HG02678 (cell line): Measurements from ENCODE around the gene TMEM255B.

ENCODE experiments used
- ATAC-seq: cut with Tn5 transposase; IDR thresholded peaks from one replicate; pipeline ENCODE4 v1.9.1; 2021; ENCODE audit warnings: mild to moderate bottlenecking, moderate library complexity; ENCODE audit not compliant: unreplicated experiment

Gene TMEM255B

GRCh38 chr13:113766035-113766800 lies 7.2 kb downstream of the TMEM255B start:
- ATAC-seq, result no peak

DNA sequence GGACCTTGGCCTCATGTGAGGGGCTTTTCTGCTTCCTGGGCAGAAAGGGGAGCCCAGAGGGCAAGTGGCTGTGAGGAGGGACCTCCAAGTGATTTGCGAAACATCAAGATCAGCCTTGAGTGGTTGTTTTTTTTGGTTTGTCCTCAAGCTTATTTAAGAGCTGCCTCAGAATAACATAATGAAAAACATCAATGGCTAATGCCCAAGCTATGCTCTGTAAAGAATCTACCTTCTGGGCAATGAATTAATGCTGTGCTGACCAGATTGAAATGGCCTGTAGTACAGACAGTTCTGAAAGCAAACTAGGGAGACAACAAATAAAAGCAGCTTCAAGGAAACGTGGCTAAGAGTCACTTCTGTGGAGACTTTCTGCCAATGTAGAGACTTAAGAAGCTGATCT lies 8.3 kb downstream of the TMEM255B start:
- no peak for ATAC-seq

DNA sequence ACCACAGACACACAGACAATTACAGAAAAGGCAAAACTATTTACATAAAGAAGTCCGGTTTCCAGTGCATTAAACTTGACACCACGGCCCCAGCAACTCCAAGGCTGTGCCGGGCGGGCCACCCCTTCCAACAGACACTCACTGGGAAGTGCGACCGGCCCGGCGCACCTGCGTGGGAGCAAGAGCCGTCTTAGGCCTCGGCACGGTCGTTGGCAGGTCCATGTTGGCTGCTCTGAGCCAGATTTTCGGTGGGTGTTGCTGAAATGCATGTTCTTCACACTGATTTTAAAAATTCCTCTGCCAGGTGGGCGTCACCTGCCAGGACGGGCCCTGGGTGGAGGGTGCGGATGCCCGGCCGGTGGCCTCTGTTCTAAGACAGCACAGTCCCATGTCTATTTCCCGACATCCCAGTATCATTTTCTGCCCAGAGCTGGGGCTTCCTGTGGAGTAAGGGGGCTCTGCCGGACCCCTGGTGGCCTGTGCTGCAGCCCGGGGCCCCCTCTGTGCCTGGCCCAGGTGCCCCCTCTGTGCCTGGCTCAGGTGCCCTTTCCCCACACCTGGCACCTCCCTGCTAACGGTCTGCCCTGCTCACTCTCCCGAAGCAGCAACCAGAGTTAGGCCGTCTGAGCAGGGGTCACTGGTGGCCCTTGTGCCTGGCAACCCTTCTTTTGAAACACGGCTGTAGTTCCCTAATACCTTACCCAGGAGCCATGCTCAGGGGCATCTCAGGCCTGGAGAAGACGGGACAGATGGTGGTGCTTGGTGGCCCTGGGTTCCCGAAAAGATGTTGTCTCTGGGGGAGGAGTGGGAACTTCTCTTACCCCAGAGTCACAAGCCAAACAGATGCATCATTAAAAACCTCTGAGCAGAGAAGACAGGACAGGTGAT lies 9.2 kb downstream of the TMEM255B start:
- no peak for ATAC-seq

DNA sequence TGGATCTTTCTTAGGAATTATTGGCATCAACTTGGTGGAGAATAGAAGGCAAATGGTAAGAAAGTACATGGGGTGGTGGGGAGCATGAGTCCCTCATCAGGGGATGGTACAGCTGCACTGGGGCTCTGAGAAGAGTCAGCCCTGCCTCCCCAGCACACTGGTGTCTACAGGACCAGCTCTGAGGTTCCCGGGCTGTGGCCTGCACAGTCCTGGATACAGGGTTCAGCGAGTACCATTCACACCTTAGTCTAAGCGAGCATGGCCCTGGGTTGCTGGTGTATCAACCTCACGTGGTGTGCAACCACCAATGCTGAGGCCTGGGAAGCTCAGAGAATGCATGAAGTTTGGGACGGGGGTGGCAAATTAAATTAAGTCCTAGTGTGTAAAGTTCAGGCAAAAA lies 10.1 kb downstream of the TMEM255B start:
- ATAC-seq, result no peak

DNA sequence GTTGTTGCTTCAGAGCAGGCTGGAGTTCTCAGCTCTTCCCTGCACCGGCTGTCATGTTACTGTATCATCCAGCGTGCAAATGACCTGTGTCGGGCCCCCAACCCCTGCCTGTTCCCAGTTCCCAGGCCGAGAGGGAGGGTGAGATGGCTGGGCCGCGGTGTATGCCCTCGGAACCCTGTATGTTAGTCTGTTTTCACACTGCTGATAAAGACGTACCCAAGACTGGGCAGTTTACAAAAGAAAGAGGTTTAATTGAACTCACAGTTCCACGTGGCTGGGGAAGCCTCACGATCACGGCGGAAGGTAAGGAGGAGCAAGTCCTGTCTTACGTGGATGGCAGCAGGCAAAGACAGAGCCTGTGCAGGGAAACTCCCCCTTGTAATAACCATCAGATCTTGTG lies 10.9 kb downstream of the TMEM255B start:
- no peak for ATAC-seq

- ATAC-seq, result no peak
Measured at GRCh38 chr13:113770441-113770840, 11.4 kb downstream of the TMEM255B start.

DNA sequence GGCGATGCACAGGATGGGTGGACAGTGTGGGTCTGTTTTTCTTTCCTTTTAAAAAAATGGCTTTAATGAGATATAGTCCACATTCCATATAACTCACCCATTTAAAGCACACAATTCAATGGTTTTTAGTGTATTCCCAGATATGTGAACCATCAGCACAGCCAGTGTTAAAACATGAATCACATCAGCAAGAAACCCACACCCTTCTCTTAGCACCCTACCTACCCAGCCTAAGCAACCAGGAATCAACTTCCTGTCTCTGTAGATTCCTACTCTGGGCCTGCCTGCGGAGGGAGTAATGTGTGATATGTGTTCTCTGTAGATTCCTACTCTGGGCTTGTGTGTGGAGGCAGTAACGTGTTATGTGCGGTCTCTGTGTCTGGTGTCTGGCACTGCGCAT lies 11.9 kb downstream of the TMEM255B start:
- ATAC-seq, result no peak

- ATAC-seq, result no peak
Measured at GRCh38 chr13:113771709-113772331, 12.8 kb downstream of the TMEM255B start.

GRCh38 chr13:113774177-113775107 lies 15.4 kb downstream of the TMEM255B start:
- no peak for ATAC-seq

DNA sequence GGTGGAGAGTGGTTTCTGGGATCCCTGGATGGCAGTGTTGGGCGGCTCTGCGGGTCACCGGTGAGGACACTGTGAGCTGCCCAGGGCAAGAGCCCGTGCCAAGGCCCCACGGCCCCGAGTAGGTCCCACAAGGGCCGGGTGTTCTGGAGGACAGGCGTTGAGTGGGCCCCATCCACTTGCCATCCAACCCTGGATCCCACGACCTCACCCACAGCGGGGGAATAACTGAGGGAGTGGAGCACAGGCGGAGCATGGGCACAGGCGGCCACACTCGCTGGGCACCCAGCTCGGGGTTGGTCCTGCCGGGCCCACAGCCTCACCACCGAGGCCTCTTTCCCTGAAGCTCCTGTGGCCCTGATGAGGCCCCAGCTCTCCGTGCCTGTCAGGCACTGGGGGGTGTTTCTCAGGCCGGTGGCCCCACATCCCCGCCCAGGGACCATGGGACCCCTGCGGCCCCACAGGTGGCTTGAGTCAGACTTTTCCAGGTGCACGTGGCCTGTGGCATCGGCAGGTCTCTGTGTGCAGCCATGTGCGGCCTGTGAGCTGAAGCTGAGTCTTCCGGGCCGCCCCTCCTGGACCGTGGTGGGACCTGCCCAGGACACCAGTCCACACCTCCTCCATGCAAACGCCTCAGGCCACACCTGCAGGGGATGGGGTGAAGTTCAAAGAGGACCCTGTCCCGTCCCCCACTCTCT lies 16.6 kb downstream of the TMEM255B start:
- ATAC-seq, result no peak

DNA sequence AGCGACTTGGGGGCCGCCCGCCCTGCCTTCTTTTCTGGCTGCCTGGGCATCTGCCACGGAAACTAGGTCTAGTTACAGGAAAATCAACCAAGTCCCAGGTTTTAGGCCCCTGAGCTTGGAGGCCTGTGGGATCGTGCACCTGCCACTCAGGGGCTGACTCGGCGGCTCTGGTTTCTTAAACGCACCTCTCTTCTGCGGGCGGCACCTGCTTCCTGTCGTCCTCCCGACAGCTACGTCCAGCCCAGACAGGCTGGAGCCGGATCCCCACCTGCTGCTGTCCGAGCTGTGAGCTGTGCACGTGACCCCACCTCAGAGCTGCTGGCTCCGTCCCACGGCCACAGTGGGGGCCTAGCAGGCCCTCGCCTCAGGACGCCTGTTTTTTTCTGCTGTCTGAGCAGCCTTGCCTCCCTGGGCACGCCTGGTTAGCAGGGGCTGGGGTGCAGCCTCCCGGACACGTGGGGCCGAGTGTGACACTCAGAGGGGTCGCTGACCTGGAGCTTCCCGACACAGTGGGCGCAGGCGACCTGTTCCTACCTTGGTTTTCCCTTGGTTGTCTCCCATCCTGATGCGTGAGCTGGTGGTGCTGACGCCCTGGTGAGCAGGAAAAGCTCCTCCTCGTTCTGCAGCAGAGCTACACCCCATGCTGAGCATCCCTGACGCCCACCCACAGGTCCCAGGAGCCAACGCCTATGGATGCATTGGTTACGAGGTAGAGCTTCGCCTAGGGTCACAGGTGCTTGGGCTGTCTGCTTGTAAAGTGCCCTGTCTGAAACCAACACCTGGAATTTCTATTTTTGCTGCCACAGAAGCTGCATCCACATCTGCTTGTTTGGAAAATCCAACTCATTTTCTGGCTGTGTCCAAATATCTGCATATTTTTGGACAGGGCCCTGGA lies 17.5 kb downstream of the TMEM255B start:
- ATAC-seq, result no peak

GRCh38 chr13:113777311-113778260 lies 18.6 kb downstream of the TMEM255B start:
- no peak for ATAC-seq

DNA sequence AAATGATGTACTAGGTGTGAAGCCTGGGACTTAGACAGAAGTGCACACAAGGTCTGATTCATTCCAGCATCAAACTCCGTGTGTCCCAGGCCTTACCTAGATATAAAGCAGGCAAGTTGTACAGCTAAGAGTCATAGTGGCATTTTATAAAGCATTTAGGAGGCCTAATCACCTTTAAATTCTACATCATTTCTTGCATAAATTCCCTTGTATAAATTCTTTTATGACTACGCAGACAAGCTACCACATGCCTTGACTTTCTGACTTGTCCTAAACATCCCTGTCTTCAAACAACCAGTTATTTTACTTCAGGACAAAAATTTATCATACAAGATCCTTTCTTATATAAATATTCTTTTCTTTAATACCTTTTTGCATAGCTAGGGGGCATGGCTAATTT lies 22.5 kb downstream of the TMEM255B start:
- no peak for ATAC-seq

DNA sequence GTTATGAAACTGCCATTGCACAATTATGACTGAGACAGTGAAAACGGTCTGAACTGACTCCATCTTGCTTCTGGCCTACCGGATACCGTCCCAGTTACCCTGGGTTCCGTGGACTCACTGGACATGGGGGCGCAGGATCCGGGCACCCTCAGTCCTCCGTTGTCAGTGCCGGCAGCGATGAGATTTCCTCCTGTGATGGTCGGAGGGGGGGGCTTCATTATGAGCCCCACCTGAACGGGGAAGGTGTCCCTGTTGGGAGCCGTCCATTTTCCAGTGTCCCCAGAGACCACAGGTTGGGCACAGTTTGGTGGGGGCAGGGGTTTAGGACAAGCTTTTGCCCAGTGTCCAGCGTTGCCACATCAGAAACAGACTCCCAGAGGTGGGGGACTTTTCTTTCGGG lies 23.4 kb downstream of the TMEM255B start:
- no peak for ATAC-seq

- ATAC-seq, result no peak
Measured at GRCh38 chr13:113783200-113783881, 24.3 kb downstream of the TMEM255B start.

- ATAC-seq, result no peak
Measured at GRCh38 chr13:113783966-113784644, 25.1 kb downstream of the TMEM255B start.

DNA sequence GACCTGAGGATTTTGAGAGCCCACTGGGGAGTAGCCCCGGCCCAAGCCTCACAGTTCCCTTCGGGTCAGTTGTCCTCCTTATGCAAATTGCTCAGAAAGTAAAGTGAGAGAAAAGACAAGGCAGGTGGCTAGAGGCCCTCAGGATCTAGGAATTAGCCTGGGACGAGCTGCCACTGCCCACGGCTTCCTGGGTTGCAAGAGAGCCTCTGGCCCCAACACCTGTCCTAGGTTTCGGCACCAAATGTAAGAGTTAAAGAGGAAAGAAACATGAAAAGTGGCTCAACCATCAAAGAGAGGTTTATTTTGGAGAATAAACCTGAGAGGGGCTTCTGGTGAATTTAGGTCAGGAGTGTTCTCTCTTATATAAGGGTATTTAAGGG lies 25.6 kb downstream of the TMEM255B start:
- ATAC-seq, result no peak
